Hindlimb muscle (tissue), 1 donor: Measurements from ENCODE around the gene BCAS1. TPM values are rescaled to one million over a fixed set of nuclear protein-coding genes. Genes with fewer than 3 reads are reported as not detected.

Experiments used
- DNase-seq: peaks from one replicate; pipeline ENCODE4 v3.0.0-alpha.2; 2013
- polyA plus RNA-seq: library from polyadenylated mRNA; unstranded; fragments of 120-200 nt; gene quantifications from one replicate; pipeline ENCODE4 v1.2.1, GENCODE V29; 2013; ENCODE audit not compliant: insufficient read length

Gene BCAS1
- polyA plus RNA-seq, 1 donor, result 8.2 TPM

DNA sequence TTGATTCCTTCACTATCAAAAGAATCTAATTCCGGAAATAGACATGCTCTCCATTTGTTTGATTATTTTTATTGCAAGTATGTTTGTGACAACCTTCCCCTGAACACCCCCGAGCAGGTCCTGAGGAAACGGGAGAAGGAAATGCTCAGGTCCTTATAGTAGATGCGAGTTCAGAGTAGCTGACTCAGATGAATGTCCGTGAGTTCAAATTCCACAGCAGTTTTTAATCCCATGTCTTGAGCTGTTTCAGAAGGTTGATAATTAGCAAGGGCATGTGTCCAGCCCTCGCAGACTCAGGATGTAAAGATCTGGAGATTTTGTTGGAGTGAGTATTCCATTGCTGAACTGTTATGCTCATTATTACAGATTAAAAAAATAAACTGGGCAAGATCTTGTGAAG lies 169.3 kb downstream of the BCAS1 start:
- no peak for DNase-seq

DNA sequence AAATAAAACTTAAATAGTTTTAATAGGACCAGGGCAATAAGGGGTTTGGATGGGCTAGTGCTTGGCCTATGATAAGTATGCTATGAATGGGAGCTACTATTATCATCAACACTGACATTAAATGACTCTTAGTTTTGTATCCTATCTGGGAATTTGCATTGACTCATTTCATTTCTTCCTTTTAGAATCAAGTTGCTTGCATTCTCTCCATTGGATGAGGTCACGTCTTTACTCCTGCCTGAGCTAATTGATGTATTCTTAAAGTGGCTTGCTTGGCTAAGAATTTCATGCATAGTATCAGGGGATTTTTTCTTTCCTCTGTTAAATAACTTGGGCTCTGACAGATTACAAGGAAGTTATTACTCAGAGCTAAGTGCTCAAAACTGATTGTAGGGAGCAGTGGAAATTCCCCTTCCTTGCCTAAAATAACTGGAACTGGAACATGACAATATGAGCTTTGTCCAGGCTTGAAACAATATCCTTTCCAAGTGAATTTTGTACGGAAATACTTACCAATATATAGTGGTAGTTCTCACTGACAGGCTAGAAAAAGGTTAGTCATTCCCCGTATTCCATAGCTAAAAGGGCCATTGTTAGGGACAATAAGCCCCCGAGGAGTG lies 169.9 kb downstream of the BCAS1 start:
- peak; percentile 81 for DNase-seq

GRCh38 chr20:53899351-53900167 lies 170.8 kb downstream of the BCAS1 start:
- DNase-seq, result no peak

- no peak for DNase-seq
These were observed 171.8 kb downstream of the BCAS1 start for GRCh38 chr20:53898556-53898931.

DNA sequence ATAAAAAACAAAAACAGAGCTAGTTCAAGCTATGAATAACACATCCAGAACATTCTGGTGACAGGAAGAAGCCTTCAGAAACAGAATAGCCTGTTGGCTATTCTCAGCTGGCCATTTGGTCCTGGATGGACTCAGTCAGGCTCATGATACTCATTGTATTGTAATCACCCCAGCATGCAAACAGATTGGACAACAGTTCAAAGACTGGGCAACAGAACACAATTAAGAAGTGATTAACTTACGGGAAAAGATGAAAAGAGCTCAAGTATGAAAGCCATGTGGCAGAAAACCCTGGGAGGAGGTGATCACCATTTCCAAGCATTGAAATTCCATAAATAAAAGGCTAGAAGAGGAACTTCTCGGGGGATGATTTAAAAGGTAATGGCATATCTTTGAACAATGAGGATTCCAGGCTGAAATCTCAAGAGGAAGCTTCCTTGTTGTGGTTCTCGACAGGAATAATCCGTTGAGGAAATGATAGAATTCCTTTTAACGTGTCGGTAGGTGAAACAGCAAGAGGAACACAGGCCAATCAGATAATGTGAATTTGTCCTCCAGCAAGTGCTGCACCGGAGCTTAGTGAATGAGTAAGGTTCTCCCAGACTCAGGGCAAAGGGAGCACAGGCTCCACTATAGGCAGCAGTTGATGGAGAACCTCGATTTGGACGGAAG lies 172.4 kb downstream of the BCAS1 start:
- DNase-seq, result no peak

GRCh38 chr20:53896647-53897046 lies 173.7 kb downstream of the BCAS1 start:
- no peak for DNase-seq

DNA sequence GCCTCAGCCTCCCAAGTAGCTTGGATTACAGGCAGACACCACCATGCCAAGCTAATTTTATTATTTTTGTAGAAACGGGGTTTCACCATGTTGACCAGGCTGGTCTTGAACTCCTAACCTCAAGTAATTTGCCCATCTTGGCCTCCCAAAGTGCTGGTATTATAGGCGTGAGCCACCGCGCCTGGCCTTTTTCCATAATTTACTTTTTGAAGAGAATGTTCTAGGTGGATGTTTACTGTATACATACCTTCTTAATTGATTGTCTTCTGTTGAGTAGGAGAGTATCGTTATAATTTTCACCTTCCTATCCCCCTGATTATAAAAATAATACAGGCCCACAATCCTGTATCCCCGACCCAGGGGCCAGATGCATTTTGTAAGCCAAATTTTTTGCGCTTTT lies 174.4 kb downstream of the BCAS1 start:
- no peak for DNase-seq

DNA sequence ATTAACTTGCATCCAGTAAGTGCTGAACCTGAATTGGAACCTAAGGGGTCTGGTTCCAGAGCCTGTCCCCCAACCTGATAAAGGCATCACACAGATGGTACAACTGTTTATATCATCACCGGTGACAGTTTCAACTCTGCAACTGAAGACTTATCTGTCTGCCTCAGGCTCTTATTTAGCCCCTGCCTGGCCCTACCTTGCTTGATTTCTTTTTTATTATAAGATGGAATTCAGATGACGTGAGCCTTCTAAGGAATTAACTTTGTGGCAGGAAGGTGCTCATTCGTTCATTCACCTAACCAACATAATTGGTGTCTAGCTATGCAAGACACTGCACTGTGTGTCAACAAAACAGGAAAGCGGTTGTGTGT lies 175.0 kb downstream of the BCAS1 start:
- no peak for DNase-seq

DNA sequence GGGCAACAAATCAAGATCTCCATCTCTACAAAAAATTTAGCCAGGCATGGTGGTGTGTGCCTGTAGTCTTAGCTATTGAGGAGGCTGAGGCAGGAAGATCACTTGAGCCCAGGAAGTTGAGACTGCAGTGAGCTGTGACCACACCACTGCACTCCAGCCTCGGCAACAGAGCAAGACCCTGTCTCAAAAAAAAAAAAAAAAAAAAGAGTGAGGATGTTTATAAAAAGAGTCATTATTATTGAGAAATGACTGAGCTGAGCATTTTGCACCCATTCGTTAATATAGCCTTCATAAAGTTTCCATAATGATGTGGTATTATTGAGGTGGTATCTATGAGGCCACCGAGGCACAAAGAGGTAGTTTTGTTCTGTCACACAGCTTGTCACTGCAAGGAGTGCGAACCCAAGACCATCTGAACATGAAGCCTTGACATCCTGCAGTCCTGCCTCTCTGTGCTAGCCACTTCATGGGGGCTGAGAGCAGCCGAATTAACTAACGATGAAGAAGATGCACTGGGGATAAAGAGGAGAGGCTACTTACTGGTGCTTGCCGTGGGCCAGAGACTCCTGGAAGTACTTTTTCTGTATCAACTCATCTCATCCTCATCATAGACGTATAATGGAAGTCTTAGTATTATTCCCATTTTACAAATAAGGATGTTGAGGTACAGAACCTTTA lies 175.5 kb downstream of the BCAS1 start:
- no peak for DNase-seq

Other genes starting within 250 kb of the BCAS1 start
- 0.88 TPM for gene CYP24A1, start 103.4 kb upstream of the BCAS1 start, polyA plus RNA-seq
- gene PFDN4, start 137.5 kb upstream of the BCAS1 start, polyA plus RNA-seq, result 52.8 TPM